T-helper 2 cell treated with Interferon-gamma antibody and Interleukin-4, amounts not matched to agents 100 ng/mL and 5 ng/mL, for 36 hours (primary cell): ENCODE results near the gene C19orf38. TPM values are rescaled to one million over a fixed set of nuclear protein-coding genes. Genes with fewer than 3 reads are reported as not detected.

Source experiments
- intact Hi-C: fragments of 100-400 bp; cut with micrococcal nuclease; formaldehyde crosslinking; loops from one replicate; pipeline ENCODE4 v1.15.1; 2023
- total RNA-seq: library from RNA; stranded (reverse); gene quantifications from 2 replicates; pipeline ENCODE4 v1.2.3, GENCODE V29; 2022

The C19orf38 gene
- total RNA-seq, 1 donor from 2014 or later = 1.3 TPM

GRCh38 chr19:10896851-10897526 is 48.8 kb downstream of the C19orf38 start:
- intact Hi-C loops = no loop called here

DNA sequence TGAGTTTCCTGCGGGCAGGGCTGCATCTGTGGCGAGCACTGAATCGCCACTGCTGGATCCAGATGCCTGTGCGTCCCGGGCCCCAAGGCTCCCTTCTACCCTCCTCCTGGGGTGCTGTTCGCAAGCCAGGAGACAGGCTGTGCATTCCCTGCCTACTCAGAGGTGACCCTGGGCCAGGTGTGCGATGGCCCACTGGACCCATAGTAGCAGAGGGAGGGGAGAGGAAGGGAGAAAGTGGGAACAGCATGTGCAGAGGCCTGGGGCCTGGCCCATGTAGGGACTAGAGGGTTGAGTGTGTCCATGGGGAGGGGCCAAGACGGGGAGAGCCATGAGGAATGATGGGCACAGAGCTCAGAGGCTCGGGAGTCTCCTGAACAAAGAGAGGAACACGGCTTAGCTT is 50.4 kb downstream of the C19orf38 start:
- intact Hi-C loops = no loop called here

GRCh38 chr19:10899151-10899653 is 51.0 kb downstream of the C19orf38 start:
- intact Hi-C loops = no loop called here

DNA sequence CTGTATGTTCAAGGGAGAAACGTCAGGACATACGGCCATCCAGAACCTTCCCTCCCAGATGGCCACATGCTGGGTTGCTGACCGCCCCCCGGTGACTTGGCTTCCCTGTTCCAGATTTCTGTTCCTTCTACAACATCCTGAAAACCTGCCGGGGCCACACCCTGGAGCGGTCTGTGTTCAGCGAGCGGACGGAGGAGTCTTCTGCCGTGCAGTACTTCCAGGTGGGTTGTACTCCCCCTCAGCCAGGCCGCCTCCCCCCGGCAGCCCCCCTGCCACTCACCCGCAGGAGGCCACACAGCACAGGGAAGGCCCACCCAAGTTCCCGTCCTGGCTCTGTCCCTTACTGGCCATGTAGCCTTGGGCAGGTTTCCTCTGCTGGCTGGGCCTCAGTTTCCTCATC is 59.7 kb downstream of the C19orf38 start:
- intact Hi-C loops = no loop called here

DNA sequence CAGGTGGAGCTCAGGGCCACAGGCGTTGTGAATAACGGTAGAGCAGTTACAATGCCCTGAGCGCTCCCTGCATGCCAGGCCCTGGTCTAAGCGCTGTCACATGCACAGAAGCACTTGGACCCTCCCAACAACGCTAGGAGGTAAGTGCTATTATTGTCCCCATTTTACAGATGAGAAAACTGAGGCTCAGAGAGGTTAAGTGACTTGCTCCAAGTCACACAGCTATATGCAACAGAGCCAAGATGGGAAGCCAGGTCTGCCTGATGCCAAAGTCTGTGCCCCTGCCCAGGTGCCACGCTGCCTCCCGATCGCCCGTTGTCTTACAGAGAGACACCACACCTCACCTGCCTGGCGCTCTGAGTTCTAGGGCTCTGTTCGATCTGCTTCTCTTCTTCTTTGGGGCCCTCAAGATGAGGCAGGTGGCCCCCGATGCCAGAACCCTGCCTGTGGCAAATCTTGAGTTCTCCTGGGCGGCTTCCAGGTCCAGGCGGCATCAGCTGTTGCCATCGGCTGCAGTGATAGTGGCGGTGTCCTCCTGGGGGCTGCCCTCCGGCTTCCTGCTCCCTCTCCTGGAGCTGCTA is 60.3 kb downstream of the C19orf38 start:
- intact Hi-C loops = no loop called here

DNA sequence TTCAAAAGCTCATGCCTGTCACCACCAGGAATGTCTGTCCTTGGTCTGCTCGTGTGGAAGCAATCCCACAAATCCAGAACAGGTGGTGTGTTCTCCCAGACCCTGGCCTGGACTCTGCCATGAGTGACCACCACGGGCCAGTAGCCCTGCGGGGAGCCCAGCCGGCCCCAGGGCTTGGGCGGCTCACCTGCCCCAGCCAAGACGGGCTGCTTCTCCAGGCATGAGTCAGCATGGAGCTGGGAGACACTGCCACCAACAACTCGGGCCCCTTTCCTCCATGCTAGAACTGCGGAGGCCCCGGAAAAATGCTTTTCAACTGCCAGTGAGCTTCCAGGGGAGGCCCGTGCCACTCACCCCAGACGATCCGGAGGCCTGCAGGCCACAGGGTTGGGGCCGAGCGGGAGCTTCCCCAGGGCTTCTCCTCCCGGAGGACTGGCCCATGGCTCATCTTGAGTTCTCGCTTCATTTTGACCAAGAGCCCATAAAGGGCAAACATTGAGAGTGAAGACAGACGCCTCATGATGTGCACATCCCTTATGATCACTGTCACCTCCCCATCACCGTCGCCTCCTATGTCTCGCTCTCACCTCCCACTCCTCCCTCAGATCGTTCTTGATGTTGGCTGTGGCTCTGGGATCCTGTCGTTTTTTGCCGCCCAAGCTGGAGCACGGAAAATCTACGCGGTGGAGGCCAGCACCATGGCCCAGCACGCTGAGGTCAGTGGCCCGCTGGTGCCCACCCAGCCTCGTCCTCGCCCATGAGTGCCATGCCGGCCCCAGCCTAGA is 63.6 kb downstream of the C19orf38 start:
- intact Hi-C loops = no loop called here

GRCh38 chr19:10912619-10913018 is 64.4 kb downstream of the C19orf38 start:
- intact Hi-C loops = no loop called here

GRCh38 chr19:10913716-10914340 is 65.6 kb downstream of the C19orf38 start:
- intact Hi-C loops = no loop called here

- intact Hi-C loops = no loop called here
Observed at GRCh38 chr19:10915130-10916091, 67.2 kb downstream of the C19orf38 start.

DNA sequence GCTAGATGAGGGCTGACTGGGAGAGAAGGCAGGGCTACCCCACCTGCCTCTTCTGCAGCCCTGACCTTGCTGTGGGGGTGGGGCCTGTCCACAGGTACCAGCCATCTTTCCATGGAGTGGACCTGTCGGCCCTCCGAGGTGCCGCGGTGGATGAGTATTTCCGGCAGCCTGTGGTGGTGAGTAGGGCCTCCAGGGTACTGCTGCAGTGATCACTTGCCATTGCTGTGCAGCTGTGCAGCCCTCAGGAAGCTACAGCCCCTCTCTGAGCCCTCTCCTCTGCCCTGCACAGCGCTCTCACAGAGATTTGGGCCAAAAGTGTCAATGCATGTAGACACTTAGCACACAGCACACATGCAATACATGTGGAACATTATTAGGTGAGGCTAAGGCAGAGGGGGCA is 68.4 kb downstream of the C19orf38 start:
- intact Hi-C loops = no loop called here

DNA sequence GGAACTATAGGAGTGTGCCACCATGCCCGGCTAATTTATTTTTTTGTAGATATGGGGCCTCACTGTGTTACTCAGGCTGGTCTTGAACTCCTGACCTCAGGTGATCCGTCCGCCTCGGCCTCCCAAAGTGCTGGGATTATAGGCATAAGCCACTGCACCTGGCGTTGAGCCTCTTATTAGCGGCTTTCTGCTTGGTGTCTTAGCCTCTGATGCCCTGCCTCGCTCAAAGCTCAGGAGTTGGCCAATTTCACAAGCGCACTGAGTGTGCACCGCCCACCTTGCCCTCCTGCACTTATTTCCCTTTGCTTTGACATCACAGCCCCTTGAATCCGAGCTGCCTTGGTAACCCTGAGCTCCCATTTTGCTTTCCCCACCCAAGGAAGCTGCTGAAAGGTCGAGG is 70.1 kb downstream of the C19orf38 start:
- intact Hi-C loops = no loop called here

Other genes with a start within 250 kb of the C19orf38 start
- 129 and 139 TPM in 2 replicates for gene SLC44A2, start 222.9 kb upstream of the C19orf38 start, total RNA-seq
- 420 and 439 TPM in 2 replicates for gene ILF3, start 194.1 kb upstream of the C19orf38 start, total RNA-seq
- 52.4 and 53.7 TPM in 2 replicates for gene QTRT1, start 147.0 kb upstream of the C19orf38 start, total RNA-seq
- 264 and 273 TPM in 2 replicates for gene DNM2, start 130.3 kb upstream of the C19orf38 start, total RNA-seq
- gene TMED1, start 12.2 kb upstream of the C19orf38 start, total RNA-seq = 10.0 and 12.8 TPM in 2 replicates
- gene CARM1, start 23.1 kb downstream of the C19orf38 start, total RNA-seq = 38.6 and 40.7 TPM in 2 replicates
- 18.8 and 20.4 TPM in 2 replicates for gene YIPF2, start 80.2 kb downstream of the C19orf38 start, total RNA-seq
- gene TIMM29, start 80.4 kb downstream of the C19orf38 start, total RNA-seq = 22.7 and 22.8 TPM in 2 replicates
- gene SMARCA4, start 112.6 kb downstream of the C19orf38 start, total RNA-seq = 111 and 112 TPM in 2 replicates
- gene LDLR, start 241.0 kb downstream of the C19orf38 start, total RNA-seq = 109 TPM in 2 replicates